GM21717 (cell line): ENCODE data around the gene SHC2.
"Not testable (repeated sequence)": the region's sequence is repeated elsewhere in the genome, so short reads cannot be mapped to it uniquely, and the experiment has no call there.

Experiments
- ATAC-seq: cut with Tn5 transposase; IDR thresholded peaks from one replicate; pipeline ENCODE4 v1.9.1; 2021; ENCODE audit warnings: mild to moderate bottlenecking, moderate library complexity; ENCODE audit not compliant: unreplicated experiment

SHC2 gene

GRCh38 chr19:493391-494170 is 32.7 kb upstream of the SHC2 start:
- ATAC-seq: no peak

- ATAC-seq: no peak
These were observed 31.3 kb upstream of the SHC2 start for GRCh38 chr19:492091-492531.

GRCh38 chr19:491146-491741 is 30.4 kb upstream of the SHC2 start:
- no peak for ATAC-seq

- peak; percentile 6 for ATAC-seq
These were observed 28.8 kb upstream of the SHC2 start for GRCh38 chr19:489418-490196.

- peak; percentile 58 for ATAC-seq
These were observed 27.9 kb upstream of the SHC2 start for GRCh38 chr19:488505-489417.

- ATAC-seq: no peak
These were observed 24.9 kb upstream of the SHC2 start for GRCh38 chr19:485583-486236.

- ATAC-seq: no peak
These were observed 24.2 kb upstream of the SHC2 start for GRCh38 chr19:485077-485476.

GRCh38 chr19:484494-484893 is 23.7 kb upstream of the SHC2 start:
- ATAC-seq: no peak

GRCh38 chr19:483332-484072 is 22.7 kb upstream of the SHC2 start:
- ATAC-seq: no peak

- ATAC-seq: no peak
These were observed 21.6 kb upstream of the SHC2 start for GRCh38 chr19:482186-483041.

GRCh38 chr19:481100-481499 is 20.3 kb upstream of the SHC2 start:
- ATAC-seq: not testable (repeated sequence)

- no peak for ATAC-seq
These were observed 19.4 kb upstream of the SHC2 start for GRCh38 chr19:480016-480855.

GRCh38 chr19:478976-479375 is 18.1 kb upstream of the SHC2 start:
- ATAC-seq: no peak

- ATAC-seq: no peak
These were observed 17.5 kb upstream of the SHC2 start for GRCh38 chr19:478236-478903.

- ATAC-seq: no peak
These were observed 14.5 kb upstream of the SHC2 start for GRCh38 chr19:475360-475759.

- no peak for ATAC-seq
These were observed 13.6 kb upstream of the SHC2 start for GRCh38 chr19:474126-475078.
